GM12801 (cell line): ENCODE measurements around the gene PRKCB.

Source experiments
- TF ChIP-seq, protein P1 (sequence below): IDR thresholded peaks from one replicate; pipeline ENCODE4 v1.5.1; 2011; ENCODE audit warnings: control low read depth; ENCODE audit not compliant: insufficient read length; ENCODE audit errors: extremely low read depth

PRKCB gene

GRCh38 chr16:23847948-23848347 is 12.2 kb downstream of the PRKCB start:
- TF ChIP-seq, protein P1, sequence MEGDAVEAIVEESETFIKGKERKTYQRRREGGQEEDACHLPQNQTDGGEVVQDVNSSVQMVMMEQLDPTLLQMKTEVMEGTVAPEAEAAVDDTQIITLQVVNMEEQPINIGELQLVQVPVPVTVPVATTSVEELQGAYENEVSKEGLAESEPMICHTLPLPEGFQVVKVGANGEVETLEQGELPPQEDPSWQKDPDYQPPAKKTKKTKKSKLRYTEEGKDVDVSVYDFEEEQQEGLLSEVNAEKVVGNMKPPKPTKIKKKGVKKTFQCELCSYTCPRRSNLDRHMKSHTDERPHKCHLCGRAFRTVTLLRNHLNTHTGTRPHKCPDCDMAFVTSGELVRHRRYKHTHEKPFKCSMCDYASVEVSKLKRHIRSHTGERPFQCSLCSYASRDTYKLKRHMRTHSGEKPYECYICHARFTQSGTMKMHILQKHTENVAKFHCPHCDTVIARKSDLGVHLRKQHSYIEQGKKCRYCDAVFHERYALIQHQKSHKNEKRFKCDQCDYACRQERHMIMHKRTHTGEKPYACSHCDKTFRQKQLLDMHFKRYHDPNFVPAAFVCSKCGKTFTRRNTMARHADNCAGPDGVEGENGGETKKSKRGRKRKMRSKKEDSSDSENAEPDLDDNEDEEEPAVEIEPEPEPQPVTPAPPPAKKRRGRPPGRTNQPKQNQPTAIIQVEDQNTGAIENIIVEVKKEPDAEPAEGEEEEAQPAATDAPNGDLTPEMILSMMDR: no peak

- TF ChIP-seq, protein P1: no peak
Observed at GRCh38 chr16:23848958-23849357, 13.2 kb downstream of the PRKCB start.

GRCh38 chr16:23852794-23853562 is 17.2 kb downstream of the PRKCB start:
- TF ChIP-seq, protein P1: no peak

DNA sequence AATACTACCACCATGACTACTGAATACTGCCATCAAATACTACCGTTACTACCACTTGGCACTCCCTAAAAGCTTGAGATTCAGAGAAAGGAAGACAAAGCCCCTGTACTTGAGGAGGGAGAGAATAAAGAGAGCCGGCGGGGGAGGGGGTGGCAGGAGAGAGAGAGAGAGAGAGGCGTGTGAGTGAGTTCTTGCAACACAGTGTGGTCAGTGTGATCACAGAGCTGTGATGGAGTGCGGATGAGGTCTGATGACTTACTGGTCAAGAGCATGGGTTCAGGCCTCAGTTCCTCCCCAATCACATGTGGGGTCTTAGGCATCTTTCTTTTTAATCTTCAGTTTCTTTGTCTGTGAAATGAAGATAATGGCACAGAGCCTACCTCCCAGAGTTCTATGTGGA is 19.2 kb downstream of the PRKCB start:
- TF ChIP-seq, protein P1: no peak

- TF ChIP-seq, protein P1: no peak
Observed at GRCh38 chr16:23856251-23856709, 20.5 kb downstream of the PRKCB start.

- TF ChIP-seq, protein P1: no peak
Observed at GRCh38 chr16:23857256-23857880, 21.6 kb downstream of the PRKCB start.

- TF ChIP-seq, protein P1: no peak
Observed at GRCh38 chr16:23857881-23858269, 22.1 kb downstream of the PRKCB start.
